HepG2 (cell line): ENCODE data around the gene ARTN. TPM values are rescaled to one million over a fixed set of nuclear protein-coding genes. Genes with fewer than 3 reads are reported as not detected.

Experiments
- AHR ChIP-seq: IDR thresholded peaks from 2 replicates; pipeline ENCODE4 v1.6.1; 2018; ENCODE audit warnings: missing genetic modification reagents, missing compliant biosample characterization
- ATM ChIP-seq: fragments of 450-650 bp; IDR thresholded peaks from 2 replicates; pipeline ENCODE4 v1.7.1; 2017; ENCODE audit warnings: mild to moderate bottlenecking, borderline replicate concordance
- CHD4 ChIP-seq: fragments of 200-600 bp; sonication (generic); IDR thresholded peaks from 2 replicates; pipeline ENCODE4 v1.7.0; 2017; ENCODE audit warnings: mild to moderate bottlenecking, low read length, borderline replicate concordance
- DMAP1 ChIP-seq: IDR thresholded peaks from 2 replicates; pipeline ENCODE4 v1.6.1; 2016
- DMTF1 ChIP-seq: sonication (generic); formaldehyde crosslinking; IDR thresholded peaks from 2 replicates; pipeline ENCODE4 v1.4.0; 2020; ENCODE audit warnings: mild to moderate bottlenecking, missing genetic modification reagents
- FOXC1 ChIP-seq: sonication (generic); formaldehyde crosslinking; IDR thresholded peaks from 2 replicates; pipeline ENCODE4 v1.8.0; 2022; ENCODE audit warnings: mild to moderate bottlenecking, missing genetic modification reagents, borderline replicate concordance
- GATAD2A ChIP-seq: IDR thresholded peaks from 2 replicates; pipeline ENCODE4 v1.6.1; 2016
- GTF2F1 ChIP-seq: fragments of 150-350 bp; IDR thresholded peaks from 2 replicates; pipeline ENCODE4 v1.6.1; 2014; ENCODE audit warnings: low read length
- HIVEP1 ChIP-seq: sonication (generic); formaldehyde crosslinking; IDR thresholded peaks from 2 replicates; pipeline ENCODE4 v1.4.0; 2020; ENCODE audit warnings: mild to moderate bottlenecking, missing genetic modification reagents
- KAT2B ChIP-seq: fragments of 150-350 bp; IDR thresholded peaks from 2 replicates; pipeline ENCODE4 v1.6.1; 2014; ENCODE audit warnings: low read depth, low read length, borderline replicate concordance
- KDM5B ChIP-seq: sonication (generic); formaldehyde crosslinking; IDR thresholded peaks from 2 replicates; pipeline ENCODE4 v1.4.0; 2020; ENCODE audit warnings: missing genetic modification reagents, mild to moderate bottlenecking, borderline replicate concordance
- KLF12 ChIP-seq: sonication (generic); formaldehyde crosslinking; IDR thresholded peaks from 2 replicates; pipeline ENCODE4 v1.4.0; 2020; ENCODE audit warnings: missing genetic modification reagents, borderline replicate concordance
- NFIB ChIP-seq: sonication (generic); formaldehyde crosslinking; IDR thresholded peaks from 2 replicates; pipeline ENCODE4 v1.9.0; 2021; ENCODE audit warnings: missing genetic modification reagents, mild to moderate bottlenecking, borderline replicate concordance
- POLR2G ChIP-seq: fragments of 200-400 bp; formaldehyde crosslinking; IDR thresholded peaks from 2 replicates; pipeline ENCODE4 v1.6.1; 2018; ENCODE audit warnings: mild to moderate bottlenecking, low read depth, low read length, moderate library complexity
- PRMT3 ChIP-seq: sonication (generic); formaldehyde crosslinking; IDR thresholded peaks from 2 replicates; pipeline ENCODE4 v1.8.1; 2022; ENCODE audit warnings: low read depth, mild to moderate bottlenecking, moderate library complexity, missing genetic modification reagents, borderline replicate concordance
- RCOR2 ChIP-seq: IDR thresholded peaks from 2 replicates; pipeline ENCODE4 v1.6.1; 2016; ENCODE audit warnings: missing biosample characterization, missing genetic modification reagents
- SMC3 ChIP-seq: IDR thresholded peaks from 2 replicates; pipeline ENCODE4 v1.6.1; 2011; ENCODE audit warnings: low read length, improper control_type of control experiment
- TGIF2 ChIP-seq: IDR thresholded peaks from 2 replicates; pipeline ENCODE4 v1.6.1; 2016; ENCODE audit warnings: control low read depth, missing compliant biosample characterization
- ZBTB7B ChIP-seq: sonication (generic); formaldehyde crosslinking; IDR thresholded peaks from 2 replicates; pipeline ENCODE4 v1.4.0; 2020; ENCODE audit warnings: missing genetic modification reagents
- ZFP62 ChIP-seq: sonication (generic); formaldehyde crosslinking; IDR thresholded peaks from 2 replicates; pipeline ENCODE4 v1.4.0; 2020; ENCODE audit warnings: missing genetic modification reagents
- ZSCAN21 ChIP-seq: sonication (generic); formaldehyde crosslinking; IDR thresholded peaks from 2 replicates; pipeline ENCODE4 v1.8.0; 2022; ENCODE audit warnings: mild to moderate bottlenecking, missing genetic modification reagents, moderate library complexity, borderline replicate concordance
- polyA plus RNA-seq, 8 experiments: library from polyadenylated mRNA; depleted of rRNA in 3 of 8; stranded (reverse) in 7 of 8; unstranded in 1 of 8; fragments of >200 nt; fragmentation: Illumina TruSeq in 4 of 8; extraction: Trizol in 4 of 8; gene quantifications; 2 replicates each; pipeline versions ENCODE4 v1.2.1 to v1.2.3, GENCODE V29; 2011 to 2016; ENCODE audit warnings: low read depth in 4 of 8, missing spikeins in 1 of 8, mixed read lengths in 1 of 8; ENCODE audit not compliant: insufficient read depth in 1 of 8
- total RNA-seq, 5 experiments: library from RNA; depleted of rRNA; stranded (reverse); fragments of >200 nt; fragmentation: Illumina TruSeq; extraction: Trizol; gene quantifications; 2 replicates each; pipeline ENCODE4 v1.2.3, GENCODE V29; 2016; ENCODE audit warnings: low read depth in 1 of 5
- TF ChIP-seq, protein P1 (sequence below): IDR thresholded peaks from 2 replicates; pipeline ENCODE4 v1.6.1; 2016; ENCODE audit warnings: missing genetic modification reagents, missing compliant biosample characterization
- TF ChIP-seq, protein P2 (sequence below): sonication (generic); formaldehyde crosslinking; IDR thresholded peaks from 2 replicates; pipeline ENCODE4 v1.9.0; 2021; ENCODE audit warnings: missing genetic modification reagents, mild to moderate bottlenecking, borderline replicate concordance
- TF ChIP-seq, protein P3 (sequence below): sonication (generic); formaldehyde crosslinking; IDR thresholded peaks from 2 replicates; pipeline ENCODE4 v1.4.0; 2020; ENCODE audit warnings: missing genetic modification reagents
- TF ChIP-seq, protein P4 (sequence below): sonication (generic); formaldehyde crosslinking; IDR thresholded peaks from 2 replicates; pipeline ENCODE4 v1.4.0; 2020; ENCODE audit warnings: low read depth, mild to moderate bottlenecking, missing genetic modification reagents

ARTN gene
- total and polyA plus RNA-seq, 2 of the 13 experiments (the other 11 are each of a cell fraction or from before 2014, with no cell fraction given) = 0.11 to 0.62 TPM

- TF ChIP-seq, protein P1, sequence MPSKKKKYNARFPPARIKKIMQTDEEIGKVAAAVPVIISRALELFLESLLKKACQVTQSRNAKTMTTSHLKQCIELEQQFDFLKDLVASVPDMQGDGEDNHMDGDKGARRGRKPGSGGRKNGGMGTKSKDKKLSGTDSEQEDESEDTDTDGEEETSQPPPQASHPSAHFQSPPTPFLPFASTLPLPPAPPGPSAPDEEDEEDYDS = no peak
- TF ChIP-seq POLR2G = no peak
- peak; percentile 5; the same call in 1 of the 2 replicates for TF ChIP-seq ZSCAN21
- TF ChIP-seq NFIB (CRISPR knock-in tag) = no peak
- TF ChIP-seq RCOR2 (CRISPR knock-in tag) = no peak
- TF ChIP-seq KLF12 (CRISPR knock-in tag) = no peak
- TF ChIP-seq, protein P2, sequence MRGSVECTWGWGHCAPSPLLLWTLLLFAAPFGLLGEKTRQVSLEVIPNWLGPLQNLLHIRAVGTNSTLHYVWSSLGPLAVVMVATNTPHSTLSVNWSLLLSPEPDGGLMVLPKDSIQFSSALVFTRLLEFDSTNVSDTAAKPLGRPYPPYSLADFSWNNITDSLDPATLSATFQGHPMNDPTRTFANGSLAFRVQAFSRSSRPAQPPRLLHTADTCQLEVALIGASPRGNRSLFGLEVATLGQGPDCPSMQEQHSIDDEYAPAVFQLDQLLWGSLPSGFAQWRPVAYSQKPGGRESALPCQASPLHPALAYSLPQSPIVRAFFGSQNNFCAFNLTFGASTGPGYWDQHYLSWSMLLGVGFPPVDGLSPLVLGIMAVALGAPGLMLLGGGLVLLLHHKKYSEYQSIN = no peak
- TF ChIP-seq SMC3 = no peak
- peak; percentile 4; the same call in 1 of the 2 replicates for TF ChIP-seq FOXC1 (CRISPR knock-in tag)
- no peak for TF ChIP-seq ZBTB7B
- TF ChIP-seq TGIF2 = no peak
- no peak for TF ChIP-seq KAT2B
- no peak for TF ChIP-seq ATM
- no peak for TF ChIP-seq PRMT3
- no peak for TF ChIP-seq ZFP62 (CRISPR knock-in tag)
- no peak for TF ChIP-seq AHR (CRISPR knock-in tag)
- TF ChIP-seq, protein P3, sequence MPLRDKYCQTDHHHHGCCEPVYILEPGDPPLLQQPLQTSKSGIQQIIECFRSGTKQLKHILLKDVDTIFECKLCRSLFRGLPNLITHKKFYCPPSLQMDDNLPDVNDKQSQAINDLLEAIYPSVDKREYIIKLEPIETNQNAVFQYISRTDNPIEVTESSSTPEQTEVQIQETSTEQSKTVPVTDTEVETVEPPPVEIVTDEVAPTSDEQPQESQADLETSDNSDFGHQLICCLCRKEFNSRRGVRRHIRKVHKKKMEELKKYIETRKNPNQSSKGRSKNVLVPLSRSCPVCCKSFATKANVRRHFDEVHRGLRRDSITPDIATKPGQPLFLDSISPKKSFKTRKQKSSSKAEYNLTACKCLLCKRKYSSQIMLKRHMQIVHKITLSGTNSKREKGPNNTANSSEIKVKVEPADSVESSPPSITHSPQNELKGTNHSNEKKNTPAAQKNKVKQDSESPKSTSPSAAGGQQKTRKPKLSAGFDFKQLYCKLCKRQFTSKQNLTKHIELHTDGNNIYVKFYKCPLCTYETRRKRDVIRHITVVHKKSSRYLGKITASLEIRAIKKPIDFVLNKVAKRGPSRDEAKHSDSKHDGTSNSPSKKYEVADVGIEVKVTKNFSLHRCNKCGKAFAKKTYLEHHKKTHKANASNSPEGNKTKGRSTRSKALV = no peak
- no peak for TF ChIP-seq CHD4
- no peak for TF ChIP-seq DMTF1
- TF ChIP-seq HIVEP1 (CRISPR knock-in tag) = no peak
- TF ChIP-seq GATAD2A (CRISPR knock-in tag) = no peak
- TF ChIP-seq, protein P4, sequence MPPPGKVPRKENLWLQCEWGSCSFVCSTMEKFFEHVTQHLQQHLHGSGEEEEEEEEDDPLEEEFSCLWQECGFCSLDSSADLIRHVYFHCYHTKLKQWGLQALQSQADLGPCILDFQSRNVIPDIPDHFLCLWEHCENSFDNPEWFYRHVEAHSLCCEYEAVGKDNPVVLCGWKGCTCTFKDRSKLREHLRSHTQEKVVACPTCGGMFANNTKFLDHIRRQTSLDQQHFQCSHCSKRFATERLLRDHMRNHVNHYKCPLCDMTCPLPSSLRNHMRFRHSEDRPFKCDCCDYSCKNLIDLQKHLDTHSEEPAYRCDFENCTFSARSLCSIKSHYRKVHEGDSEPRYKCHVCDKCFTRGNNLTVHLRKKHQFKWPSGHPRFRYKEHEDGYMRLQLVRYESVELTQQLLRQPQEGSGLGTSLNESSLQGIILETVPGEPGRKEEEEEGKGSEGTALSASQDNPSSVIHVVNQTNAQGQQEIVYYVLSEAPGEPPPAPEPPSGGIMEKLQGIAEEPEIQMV (CRISPR knock-in tag) = no peak
- TF ChIP-seq GTF2F1 = no peak
- TF ChIP-seq KDM5B (CRISPR knock-in tag) = no peak
- no peak for TF ChIP-seq DMAP1
These were observed 13.7 kb downstream of the ARTN start (continued) for GRCh38 chr1:43947061-43947873.
